HepG2 (cell line): Measurements from ENCODE around the gene OR2AG2. TPM values are rescaled to one million over a fixed set of nuclear protein-coding genes. Genes with fewer than 3 reads are reported as not detected.

Experiments used
- ATAC-seq: fragments of 200-7000 bp; cut with Tn5 transposase; 3 replicates; pipeline ENCODE4 v1.9.1; 2020; ENCODE audit warnings: mild to moderate bottlenecking, moderate library complexity
- BruUV-seq: library from RNA; stranded (reverse); fragments of 400-500 nt; replicated peaks from 2 replicates; lab custom pipeline; 2021; lab: Mats Ljungman, UMichigan
- CTCF ChIA-PET: fragments of 300-600 bp; formaldehyde crosslinking; extraction: SDS; loops from one replicate; lab custom pipeline; 2021; ENCODE audit warnings: low total read pairs, inconsistent platforms, low intra/inter-chr PET ratio; lab: Yijun Ruan, JAX
- POLR2A ChIA-PET: fragments of 350-600 bp; sonication (Branson Sonifier 250); formaldehyde crosslinking; loops from one replicate; lab custom pipeline; 2020; ENCODE audit warnings: antibody characterized with exemption, inconsistent platforms; lab: Yijun Ruan, JAX
- DNase-seq: peaks from one replicate; pipeline ENCODE4 v3.0.0-alpha.2; 2015; ENCODE audit warnings: low spot score
- FAIRE-seq: peaks from 3 replicates; lab custom pipeline; 2011; peaks lifted over from hg19 to GRCh38; lab: Jason Lieb, UNC
- H2AFZ ChIP-seq: one replicate; pipeline ENCODE4 v1.6.1; 2011; ENCODE audit warnings: low read length, inconsistent platforms
- H3K27ac ChIP-seq: fragments of 300-600 bp; 3 replicates; pipeline ENCODE4 v1.8.0; 2011; ENCODE audit warnings: mixed run types, mild to moderate bottlenecking, mixed read lengths, low read length, inconsistent platforms; ENCODE audit not compliant: insufficient read depth; ENCODE audit errors: extremely low read length
- H3K27me3 ChIP-seq, 2 experiments: fragments of 200-600 bp in 1 of 2; 2 replicates in 1 of 2; 3 replicates in 1 of 2; pipeline versions ENCODE4 v1.6.0 to v1.8.0; 2011; ENCODE audit warnings: low read length in 2 of 2, mild to moderate bottlenecking in 2 of 2, moderate library complexity in 2 of 2, inconsistent platforms in 1 of 2; ENCODE audit not compliant: insufficient read depth in 2 of 2, control insufficient read depth in 1 of 2
- H3K36me3 ChIP-seq, 2 experiments: fragments of 200-600 bp in 1 of 2; replicated peaks in 1 of 2; 2 replicates in 1 of 2; 3 replicates in 1 of 2; pipeline versions ENCODE4 v1.5.1 to v1.8.0; 2011; ENCODE audit warnings: low read length in 2 of 2, inconsistent platforms in 1 of 2; ENCODE audit not compliant: insufficient read depth in 2 of 2, control insufficient read depth in 1 of 2
- H3K4me1 ChIP-seq: 2 replicates; pipeline ENCODE4 v1.5.1; 2012; ENCODE audit warnings: low read length, inconsistent platforms; ENCODE audit not compliant: insufficient read depth
- H3K4me2 ChIP-seq: 2 replicates; pipeline ENCODE4 v1.6.0; 2011; ENCODE audit warnings: low read depth, low read length, inconsistent platforms
- H3K4me3 ChIP-seq, 3 experiments: fragments of 200-600 bp in 1 of 3; sonication (generic), shearing (Covaris generic) in 1 of 3; replicated peaks in 1 of 3; 2 replicates each; pipeline ENCODE4 v1.5.1; 2011 to 2016; ENCODE audit warnings: low read length in 3 of 3, inconsistent platforms in 2 of 3, low read depth in 2 of 3, mild to moderate bottlenecking in 2 of 3, control low read depth in 1 of 3, mixed read lengths in 1 of 3; ENCODE audit not compliant: insufficient read depth in 1 of 3
- H3K79me2 ChIP-seq: one replicate; pipeline ENCODE4 v1.6.1; 2011; ENCODE audit warnings: low read length, inconsistent platforms; ENCODE audit not compliant: insufficient read depth
- H3K9ac ChIP-seq: 2 replicates; pipeline ENCODE4 v1.6.0; 2011; ENCODE audit warnings: mild to moderate bottlenecking, low read depth, low read length, inconsistent platforms; ENCODE audit not compliant: insufficient read depth
- H3K9me3 ChIP-seq: 2 replicates; pipeline ENCODE4 v1.5.1; 2012; ENCODE audit warnings: mild to moderate bottlenecking, low read length
- H4K20me1 ChIP-seq: 2 replicates; pipeline ENCODE4 v1.6.0; 2011; ENCODE audit warnings: inconsistent platforms, mild to moderate bottlenecking, low read length, moderate library complexity; ENCODE audit not compliant: insufficient read depth
- BORCS8-MEF2B ChIP-seq: sonication (generic); formaldehyde crosslinking; IDR thresholded peaks from 2 replicates; pipeline ENCODE4 v1.8.0; 2022; ENCODE audit warnings: mild to moderate bottlenecking, missing genetic modification reagents
- FIP1L1 ChIP-seq: fragments of 200-400 bp; formaldehyde crosslinking; IDR thresholded peaks from 2 replicates; pipeline ENCODE4 v1.6.1; 2018; ENCODE audit warnings: low read depth, mild to moderate bottlenecking, low read length, moderate library complexity, borderline replicate concordance; ENCODE audit not compliant: insufficient read depth
- GFI1 ChIP-seq: sonication (generic); formaldehyde crosslinking; IDR thresholded peaks from 2 replicates; pipeline ENCODE4 v1.5.0; 2020; ENCODE audit warnings: missing genetic modification reagents, mild to moderate bottlenecking, borderline replicate concordance
- HMGXB3 ChIP-seq: sonication (generic); formaldehyde crosslinking; IDR thresholded peaks from 2 replicates; pipeline ENCODE4 v1.4.0; 2020; ENCODE audit warnings: missing genetic modification reagents, borderline replicate concordance
- HNF1A ChIP-seq, 2 experiments: sonication (generic) in 1 of 2; formaldehyde crosslinking in 1 of 2; IDR thresholded peaks; 2 replicates each; pipeline versions ENCODE4 v1.4.0 to v1.6.1; 2016 to 2020; ENCODE audit warnings: borderline replicate concordance in 1 of 2, low read depth in 1 of 2, mild to moderate bottlenecking in 1 of 2, missing genetic modification reagents in 1 of 2
- MTERF4 ChIP-seq: sonication (generic); formaldehyde crosslinking; IDR thresholded peaks from 2 replicates; pipeline ENCODE4 v1.8.0; 2023; ENCODE audit warnings: mild to moderate bottlenecking, missing genetic modification reagents
- MTF1 ChIP-seq: sonication (generic); formaldehyde crosslinking; IDR thresholded peaks from 2 replicates; pipeline ENCODE4 v1.5.0; 2020; ENCODE audit warnings: missing genetic modification reagents
- RBAK ChIP-seq: sonication (generic); formaldehyde crosslinking; IDR thresholded peaks from 2 replicates; pipeline ENCODE4 v1.5.1; 2020; ENCODE audit warnings: mild to moderate bottlenecking, missing genetic modification reagents
- YEATS4 ChIP-seq: sonication (generic); formaldehyde crosslinking; IDR thresholded peaks from 2 replicates; pipeline ENCODE4 v1.4.0; 2020; ENCODE audit warnings: missing genetic modification reagents, borderline replicate concordance
- ZNF383 ChIP-seq: sonication (generic); formaldehyde crosslinking; IDR thresholded peaks from 2 replicates; pipeline ENCODE4 v1.4.0; 2020; ENCODE audit warnings: missing genetic modification reagents, mild to moderate bottlenecking, borderline replicate concordance
- ZNF607 ChIP-seq: sonication (generic); formaldehyde crosslinking; IDR thresholded peaks from 2 replicates; pipeline ENCODE4 v1.5.1; 2020; ENCODE audit warnings: missing genetic modification reagents, mild to moderate bottlenecking, borderline replicate concordance
- ZNF616 ChIP-seq: sonication (generic); formaldehyde crosslinking; IDR thresholded peaks from 2 replicates; pipeline ENCODE4 v1.5.0; 2020; ENCODE audit warnings: low read depth, mild to moderate bottlenecking, missing genetic modification reagents
- WGBS: methylation state at CpG from one replicate; pipeline ENCODE4 v1.1.6; 2017; ENCODE audit warnings: low lambda C conversion rate; 5-methylcytosine and 5-hydroxymethylcytosine counted together
- in situ Hi-C: cut with HindIII; loops from 2 replicates; pipeline ENCODE4 v1.10.0; 2017; ENCODE audit warnings: low pct_unique_long_range_greater_than_20kb; ENCODE audit not compliant: extremely low pct_ligation_motif_present
- intact Hi-C: fragments of 100-400 bp; cut with micrococcal nuclease; formaldehyde crosslinking; loops from one replicate; pipeline ENCODE4 v1.10.0; 2022; ENCODE audit not compliant: unreplicated experiment
- polyA plus RNA-seq, 8 experiments: library from polyadenylated mRNA; depleted of rRNA in 3 of 8; stranded (reverse) in 7 of 8; unstranded in 1 of 8; fragments of >200 nt; fragmentation: Illumina TruSeq in 4 of 8; extraction: Trizol in 4 of 8; gene quantifications; 2 replicates each; pipeline versions ENCODE4 v1.2.1 to v1.2.3, GENCODE V29; 2011 to 2016; ENCODE audit warnings: low read depth in 4 of 8, missing spikeins in 1 of 8, mixed read lengths in 1 of 8; ENCODE audit not compliant: insufficient read depth in 1 of 8
- total RNA-seq, 5 experiments: library from RNA; depleted of rRNA; stranded (reverse); fragments of >200 nt; fragmentation: Illumina TruSeq; extraction: Trizol; gene quantifications; 2 replicates each; pipeline ENCODE4 v1.2.3, GENCODE V29; 2016; ENCODE audit warnings: low read depth in 1 of 5

OR2AG2 gene
- total and polyA plus RNA-seq, 2 of the 13 experiments (the other 11 are each of a cell fraction or from before 2014, with no cell fraction given), result not detected

DNA sequence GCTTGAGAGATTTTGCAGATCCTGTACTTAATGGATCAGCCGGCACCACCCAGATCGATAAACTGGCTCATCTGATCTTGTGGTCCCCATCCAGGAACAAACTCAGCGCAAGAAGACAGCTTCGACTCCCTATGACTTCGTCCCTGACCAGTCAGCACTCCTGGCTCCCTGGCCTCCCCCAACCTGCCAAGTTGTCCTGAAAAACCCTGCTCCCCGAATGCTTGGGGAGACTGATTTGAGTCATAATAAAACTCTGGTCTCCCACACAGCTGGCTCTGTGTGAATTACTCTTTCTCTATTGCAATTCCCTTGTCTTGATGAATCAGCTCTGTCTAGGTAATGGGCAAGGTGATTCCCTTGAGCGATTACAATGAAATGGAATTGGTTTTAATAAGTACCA is 29.5 kb downstream of the OR2AG2 start:
- no TSS peak for BruUV-seq
- intact Hi-C loops, result no loop called here
- CTCF ChIA-PET, result no interaction called here
- in situ Hi-C loops, result no loop called here
- Histone ChIP-seq H2AFZ (no peak overlapping the region), H3K27ac (no peak overlapping the region), H3K79me2 (no peaks in the 10 kb centered on the region), H3K9me3 (no peaks in the 10 kb centered on the region), H3K4me1 (no peaks in the 10 kb centered on the region), H3K27me3 (peaks cover 0 to 12% of the 10 kb centered on the region in 2 experiments; a peak in 2 of 5 replicates), H3K4me2 (no peak overlapping the region), H3K9ac (no peak overlapping the region), H4K20me1 (no peaks in the 10 kb centered on the region), H3K4me3 (no peak overlapping the region), H3K36me3 (no peaks in the 10 kb centered on the region)
- 23% methylated on average over 6 of the region's 7 CpGs for WGBS
- TF ChIP-seq MTF1, result no peak
- no peak for TF ChIP-seq YEATS4 (CRISPR knock-in tag)
- no peak for TF ChIP-seq HNF1A (IDR thresholded peaks at IDR 0.05; ENCODE audit: low read depth)
- TF ChIP-seq HNF1A (CRISPR knock-in tag; IDR thresholded peaks at IDR 0.05; ENCODE audit: borderline replicate concordance), result no peak
- no peak for TF ChIP-seq GFI1 (CRISPR knock-in tag)
- no peak for TF ChIP-seq ZNF383 (CRISPR knock-in tag)
- no peak for TF ChIP-seq ZNF616 (CRISPR knock-in tag)
- TF ChIP-seq HMGXB3 (CRISPR knock-in tag), result no peak
- no peak for TF ChIP-seq ZNF607 (CRISPR knock-in tag)
- no peak for TF ChIP-seq BORCS8-MEF2B (CRISPR knock-in tag)
- TF ChIP-seq FIP1L1, result no peak
- no peak for TF ChIP-seq MTERF4 (CRISPR knock-in tag)
- TF ChIP-seq RBAK (CRISPR knock-in tag), result no peak
- DNase-seq (no peak), FAIRE-seq (no peak), ATAC-seq (no peak)
- POLR2A ChIA-PET, result no interaction called here
